ENCODE results near the gene STRIP2.

Gene STRIP2

GRCh38 chr7:129535896-129536295 lies 101.7 kb downstream of the STRIP2 start:
- DNase-seq, result no peak

GRCh38 chr7:129536323-129536722 lies 102.1 kb downstream of the STRIP2 start:
- DNase-seq, result no peak

Data from SIG-M5 (cell line).